Activated CD8-positive, alpha-beta memory T cell treated with anti-CD3 and anti-CD28 coated beads for 24 hours (primary cell): ENCODE data around the gene ATP2B1.

Experiments used
- DNase-seq: peaks from one replicate; pipeline ENCODE4 v3.0.0-alpha.2; 2020

ATP2B1 gene

DNA sequence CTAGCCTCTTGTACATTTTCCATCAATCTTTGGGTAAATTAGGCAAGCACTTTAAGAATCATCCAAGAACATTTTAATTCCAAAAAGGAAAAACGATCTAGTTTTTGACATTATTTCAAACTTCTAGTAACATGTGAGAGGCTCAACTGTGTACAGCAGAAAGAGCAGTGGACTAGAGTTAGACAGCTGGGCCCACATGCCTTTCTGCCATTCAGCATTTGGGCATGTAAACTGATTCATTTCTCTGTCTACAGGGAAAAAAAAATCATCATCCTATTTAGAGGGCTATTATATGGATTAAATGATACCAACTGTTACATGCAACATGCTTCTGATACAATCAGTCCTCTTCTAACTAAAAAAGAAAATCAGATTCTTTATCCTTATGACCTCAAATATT lies 17.7 kb downstream of the ATP2B1 start:
- no peak for DNase-seq

DNA sequence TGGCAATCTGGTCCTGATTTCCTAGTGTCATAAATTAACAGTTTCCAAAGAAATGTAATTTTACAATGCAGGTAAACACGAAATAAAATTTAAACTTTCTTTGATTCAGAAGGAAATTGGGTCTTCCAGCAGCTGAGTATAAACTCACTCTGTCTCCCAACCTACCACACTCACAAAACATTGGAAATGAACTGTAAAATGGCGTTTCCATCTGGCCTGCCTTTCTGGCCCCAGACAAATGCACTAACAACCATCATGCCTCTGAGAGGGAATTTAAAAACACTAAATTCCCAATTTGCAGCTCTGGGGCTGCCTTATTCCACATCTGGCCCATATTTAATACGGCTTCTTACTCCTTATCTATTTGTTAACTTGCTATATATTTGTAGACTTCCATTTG lies 19.3 kb downstream of the ATP2B1 start:
- no peak for DNase-seq

DNA sequence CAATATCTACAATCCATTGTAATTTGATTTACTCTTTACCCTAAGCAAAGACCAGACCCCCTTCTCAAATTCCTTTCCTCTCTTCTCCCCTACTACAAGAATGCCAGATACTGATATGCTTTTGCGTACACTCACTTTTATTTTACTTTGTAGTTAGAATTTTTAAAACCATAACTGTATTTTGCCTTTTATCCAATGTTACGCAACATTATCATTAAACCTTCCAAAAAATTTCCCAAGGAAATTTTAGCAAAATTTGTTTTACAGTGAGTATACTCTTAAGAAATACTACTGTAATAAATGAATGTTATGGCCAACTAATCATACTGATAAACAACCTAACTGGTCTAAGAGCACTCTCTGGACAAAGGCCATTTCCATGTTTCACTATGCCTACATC lies 22.3 kb downstream of the ATP2B1 start:
- DNase-seq = no peak

DNA sequence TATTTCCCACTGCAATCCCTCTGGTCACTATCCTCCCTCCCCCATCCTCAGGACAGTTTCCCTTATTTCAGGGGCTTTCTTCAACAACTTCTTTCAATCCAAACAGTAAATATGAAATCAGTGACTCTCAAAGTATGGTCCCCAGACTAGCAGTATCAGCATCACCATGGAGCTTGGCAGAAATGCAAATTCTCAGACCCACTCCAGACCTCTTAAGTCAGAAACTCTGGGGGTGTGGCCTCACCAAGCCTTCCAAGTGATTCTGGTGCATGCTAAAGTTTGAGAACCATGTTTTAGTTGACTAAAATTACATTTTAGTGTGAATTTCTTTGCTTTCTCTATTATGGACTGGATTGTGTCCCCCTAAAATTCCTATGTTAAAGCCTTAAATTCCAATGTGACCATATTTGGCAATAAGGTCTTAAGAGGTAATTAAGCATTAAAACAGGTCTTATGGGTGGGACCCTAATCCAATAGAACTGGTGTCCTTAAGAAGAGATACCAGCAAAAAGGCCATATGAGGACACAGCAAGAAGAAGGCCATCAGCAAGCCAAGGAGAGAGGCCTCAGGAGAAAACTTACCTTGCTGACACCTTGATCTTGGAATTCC lies 23.2 kb downstream of the ATP2B1 start:
- DNase-seq = no peak

DNA sequence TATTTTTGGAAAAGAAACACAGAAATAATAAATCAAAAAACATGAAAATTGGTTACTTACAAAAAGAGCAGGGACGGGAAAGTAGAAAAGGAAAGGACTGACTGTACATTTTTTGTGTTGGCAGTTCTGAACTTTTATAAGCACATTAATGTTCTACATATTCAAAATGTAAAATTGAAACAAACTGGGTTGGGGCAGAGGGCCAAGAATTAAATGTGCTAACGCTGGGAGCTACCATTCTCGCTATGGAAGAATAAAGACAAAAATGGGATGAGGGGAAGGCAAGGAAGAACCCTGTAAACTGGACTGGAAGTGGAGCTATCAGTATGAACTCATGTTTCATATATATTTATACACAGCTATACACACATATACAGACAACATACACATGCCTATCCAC lies 24.5 kb downstream of the ATP2B1 start:
- DNase-seq = no peak

DNA sequence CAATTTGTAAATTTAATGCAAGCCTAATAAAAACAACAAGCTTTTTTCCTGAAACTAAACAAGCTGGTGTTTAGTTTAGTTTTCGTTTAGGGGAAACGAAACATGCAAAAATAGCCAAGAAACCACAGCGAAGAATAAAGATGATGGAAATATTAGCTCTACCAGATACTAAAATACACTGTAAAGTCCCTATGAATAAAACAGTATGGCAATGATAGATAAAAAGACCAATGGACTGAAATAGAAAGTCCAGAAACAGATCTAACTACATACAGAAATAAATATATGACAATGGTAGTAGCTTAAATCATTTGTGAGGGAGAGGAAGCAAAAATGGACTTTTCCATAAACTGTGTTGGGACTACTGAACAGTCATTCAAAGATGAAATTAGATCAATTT lies 26.4 kb downstream of the ATP2B1 start:
- no peak for DNase-seq

DNA sequence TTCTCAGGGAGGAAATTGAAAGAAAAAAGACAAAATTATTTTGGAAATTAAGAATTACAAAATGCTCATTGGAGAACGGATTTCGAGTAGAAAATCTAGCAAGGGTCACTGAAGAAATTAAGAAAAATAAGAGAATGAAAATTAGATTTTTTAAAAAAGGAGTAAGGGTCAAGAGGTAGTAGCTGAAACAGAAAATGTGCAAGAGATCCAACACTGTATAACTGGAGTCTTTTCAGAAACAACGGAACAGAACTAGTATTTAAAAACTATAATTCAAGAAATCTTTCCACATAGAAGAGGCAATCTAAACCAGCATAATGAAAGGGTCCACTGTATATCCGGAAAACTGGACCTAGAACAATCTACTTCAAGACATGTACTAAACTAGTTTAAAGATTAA lies 28.2 kb downstream of the ATP2B1 start:
- DNase-seq = no peak

DNA sequence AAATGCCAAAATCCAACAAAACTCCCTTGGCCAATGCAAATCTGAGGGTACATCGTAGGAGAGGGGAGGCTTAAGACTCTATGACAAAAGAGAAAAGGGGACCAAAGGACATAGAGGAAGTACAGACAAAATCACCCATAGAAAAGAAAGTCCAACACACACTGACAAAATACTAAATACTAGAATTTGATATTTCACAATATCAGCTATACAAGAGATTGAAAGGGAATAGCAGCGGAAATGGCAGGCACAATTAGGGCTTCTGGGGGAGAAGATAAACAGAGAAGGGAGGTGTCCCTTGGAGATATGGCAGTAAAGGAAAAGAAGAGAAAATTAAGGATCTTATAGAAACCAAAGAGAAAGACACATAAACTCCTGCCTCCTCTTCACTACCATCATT lies 29.0 kb downstream of the ATP2B1 start:
- no peak for DNase-seq

DNA sequence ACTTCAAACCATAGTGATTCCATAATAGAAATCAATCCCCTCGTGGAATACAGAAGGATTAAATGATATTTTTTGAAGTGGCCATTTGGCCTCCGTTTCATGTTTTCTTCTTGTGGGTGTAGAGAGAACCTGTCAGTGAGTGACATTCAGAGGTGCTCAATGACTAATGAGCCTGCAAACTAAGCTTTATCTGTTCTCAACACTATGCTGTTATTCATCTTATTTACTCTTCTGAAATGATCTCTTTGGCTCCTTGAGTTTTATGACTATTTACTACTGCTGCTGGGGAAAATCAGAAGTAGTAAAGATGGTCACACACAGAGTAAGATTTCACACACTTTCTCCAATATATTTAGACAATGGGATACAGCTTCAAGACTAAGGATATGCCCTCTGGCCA lies 30.4 kb downstream of the ATP2B1 start:
- no peak for DNase-seq

DNA sequence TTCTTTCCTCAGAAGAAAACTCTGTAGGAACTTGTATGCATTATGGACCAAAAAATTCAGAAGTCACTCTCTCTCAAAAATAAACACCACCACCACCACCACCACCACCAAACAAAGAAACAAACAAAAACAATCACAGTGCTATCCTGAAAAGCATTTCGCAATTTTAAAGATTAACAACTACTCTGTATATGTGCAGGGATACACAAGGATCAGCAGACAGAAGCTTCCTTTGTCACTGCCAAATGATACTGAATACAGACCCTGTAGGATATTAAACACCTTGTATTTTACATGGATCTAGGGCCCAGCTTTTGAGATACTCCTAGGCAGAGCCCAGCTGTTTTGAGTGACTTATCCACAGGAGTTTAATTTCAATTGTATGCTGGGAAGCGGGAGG lies 31.7 kb downstream of the ATP2B1 start:
- no peak for DNase-seq

DNA sequence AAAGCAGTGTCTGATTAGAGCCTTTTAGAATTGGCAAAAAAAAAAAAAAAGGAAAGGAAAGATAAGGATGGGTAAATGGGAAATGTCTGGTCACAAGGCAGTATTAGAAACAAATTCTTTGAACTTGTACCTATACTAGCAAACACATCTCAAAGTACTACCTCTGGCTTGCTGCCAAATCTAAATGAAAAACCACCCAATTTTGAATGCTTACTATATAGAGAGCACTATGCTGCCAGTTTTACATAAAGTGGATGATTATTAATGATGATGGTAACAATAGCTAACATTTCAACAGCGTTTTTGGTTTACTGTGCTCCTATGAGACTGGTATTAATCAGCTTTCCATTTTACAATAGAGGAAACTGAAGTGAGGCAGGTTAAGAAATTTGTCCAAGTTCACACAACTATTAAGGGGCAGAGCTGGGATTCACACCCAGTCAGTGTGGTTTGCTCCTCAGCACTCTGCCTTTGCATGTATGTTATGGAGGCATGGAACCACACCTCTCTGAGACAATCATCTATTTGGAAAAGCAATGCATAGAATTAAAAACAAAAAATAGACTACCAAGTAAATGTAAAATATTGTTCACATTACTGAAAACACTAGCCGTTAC lies 34.2 kb downstream of the ATP2B1 start:
- no peak for DNase-seq

DNA sequence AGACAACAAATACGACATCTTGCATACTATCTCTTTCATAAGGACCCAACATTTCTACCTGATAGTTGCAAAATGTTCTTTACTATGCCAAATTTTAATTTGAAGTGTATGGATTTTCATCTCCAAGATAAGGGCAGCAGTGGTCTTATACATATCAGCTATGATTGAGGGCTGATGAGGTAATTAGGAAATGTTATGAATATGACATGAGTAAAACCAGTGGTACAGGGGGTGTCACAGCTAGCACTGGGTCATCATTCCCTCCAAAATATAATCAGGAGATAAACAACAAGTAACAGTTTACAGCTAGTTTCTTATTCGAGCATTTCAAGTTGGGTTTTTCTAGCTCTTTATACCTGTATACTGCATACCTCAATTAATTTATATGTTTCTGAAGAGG lies 35.0 kb downstream of the ATP2B1 start:
- DNase-seq = no peak

DNA sequence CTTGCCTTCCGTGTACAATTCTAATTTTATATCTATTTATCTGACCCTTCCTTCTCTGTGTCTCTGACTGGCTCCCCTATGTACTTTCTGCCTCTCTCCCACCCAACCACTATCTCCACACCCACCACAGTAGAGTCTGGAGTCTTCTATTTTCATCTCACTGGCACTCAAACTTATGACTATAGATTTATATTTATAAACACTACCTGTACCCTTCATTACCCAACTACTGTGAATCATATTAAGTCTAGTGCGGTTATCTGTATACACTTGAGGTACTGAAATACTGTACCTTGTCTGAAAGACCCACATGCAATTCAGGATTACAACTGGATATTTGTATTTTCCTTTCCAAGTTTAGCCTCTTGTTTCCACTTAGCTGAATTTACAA lies 36.1 kb downstream of the ATP2B1 start:
- no peak for DNase-seq

DNA sequence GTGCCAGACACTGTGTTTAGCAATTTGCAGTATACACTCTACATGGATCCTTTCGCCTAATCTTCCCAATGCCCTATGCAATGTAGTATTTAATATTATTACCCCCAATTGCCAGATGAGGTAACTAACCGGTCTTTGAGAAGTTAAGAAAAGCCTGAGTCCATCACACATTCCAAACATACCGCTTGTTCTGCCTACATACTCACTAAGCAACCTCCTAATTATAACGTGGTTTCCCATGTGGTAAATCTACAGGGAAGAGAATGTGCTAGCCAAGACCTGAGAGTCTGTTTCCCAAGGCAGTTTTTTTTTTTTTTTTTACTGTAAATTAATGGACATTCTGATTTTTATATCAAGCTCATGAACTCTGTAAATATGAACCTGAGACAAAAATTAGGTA lies 37.2 kb downstream of the ATP2B1 start:
- no peak for DNase-seq

DNA sequence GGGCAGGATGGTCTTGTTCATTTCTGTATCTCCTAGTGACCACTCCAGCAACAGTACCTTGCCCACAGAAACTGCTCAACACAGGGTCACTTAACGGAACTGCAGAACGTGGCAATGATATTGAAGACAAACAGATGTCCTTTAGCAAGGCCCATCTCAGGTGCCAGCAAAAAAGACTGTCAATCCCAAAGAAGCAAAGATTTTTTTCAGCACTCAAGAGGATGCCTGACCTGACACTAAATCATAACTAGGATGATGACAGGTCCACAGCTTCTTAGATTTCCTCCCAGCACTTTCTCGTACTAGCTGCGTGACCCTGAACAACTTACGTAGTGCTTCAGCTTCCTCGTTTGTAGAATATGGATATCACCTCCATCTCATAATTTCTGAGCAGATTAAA lies 39.4 kb downstream of the ATP2B1 start:
- no peak for DNase-seq

DNA sequence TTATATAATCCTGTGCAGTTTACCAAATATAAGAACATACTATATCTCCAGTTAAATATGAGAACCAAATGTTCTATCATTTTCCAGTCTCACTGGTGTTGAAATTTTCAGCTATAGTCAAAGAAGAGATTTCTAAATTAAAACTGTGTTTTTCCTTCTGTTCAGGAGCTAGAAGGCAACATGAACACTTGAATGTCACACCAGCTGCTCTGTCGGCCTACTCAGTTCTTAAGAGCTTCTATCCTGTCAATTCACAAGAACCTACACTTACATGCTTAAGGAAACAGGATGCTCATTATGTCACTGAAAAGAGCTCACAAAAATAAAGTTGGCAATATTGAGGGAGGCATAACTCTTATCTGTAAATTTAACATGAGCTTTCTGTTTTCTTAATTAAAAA lies 43.1 kb downstream of the ATP2B1 start:
- no peak for DNase-seq

DNA sequence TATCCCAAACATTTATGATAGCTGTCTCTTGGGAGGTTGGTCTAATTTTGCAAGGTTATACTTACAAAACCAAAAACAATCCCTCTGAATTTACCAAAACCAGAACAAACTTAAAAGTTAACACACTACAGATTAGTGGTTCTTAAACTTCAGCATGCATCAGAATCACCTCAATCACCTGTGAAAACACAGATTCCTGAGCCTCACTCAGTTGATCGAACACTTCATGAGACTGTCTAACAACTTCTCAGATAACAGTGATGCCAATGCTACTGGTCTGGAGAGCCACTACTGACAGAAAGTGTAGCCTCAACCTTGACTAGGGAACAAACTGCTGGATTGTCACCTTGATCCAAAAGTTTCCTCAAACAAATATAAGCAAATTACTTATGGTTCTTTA lies 44.2 kb downstream of the ATP2B1 start:
- no peak for DNase-seq

DNA sequence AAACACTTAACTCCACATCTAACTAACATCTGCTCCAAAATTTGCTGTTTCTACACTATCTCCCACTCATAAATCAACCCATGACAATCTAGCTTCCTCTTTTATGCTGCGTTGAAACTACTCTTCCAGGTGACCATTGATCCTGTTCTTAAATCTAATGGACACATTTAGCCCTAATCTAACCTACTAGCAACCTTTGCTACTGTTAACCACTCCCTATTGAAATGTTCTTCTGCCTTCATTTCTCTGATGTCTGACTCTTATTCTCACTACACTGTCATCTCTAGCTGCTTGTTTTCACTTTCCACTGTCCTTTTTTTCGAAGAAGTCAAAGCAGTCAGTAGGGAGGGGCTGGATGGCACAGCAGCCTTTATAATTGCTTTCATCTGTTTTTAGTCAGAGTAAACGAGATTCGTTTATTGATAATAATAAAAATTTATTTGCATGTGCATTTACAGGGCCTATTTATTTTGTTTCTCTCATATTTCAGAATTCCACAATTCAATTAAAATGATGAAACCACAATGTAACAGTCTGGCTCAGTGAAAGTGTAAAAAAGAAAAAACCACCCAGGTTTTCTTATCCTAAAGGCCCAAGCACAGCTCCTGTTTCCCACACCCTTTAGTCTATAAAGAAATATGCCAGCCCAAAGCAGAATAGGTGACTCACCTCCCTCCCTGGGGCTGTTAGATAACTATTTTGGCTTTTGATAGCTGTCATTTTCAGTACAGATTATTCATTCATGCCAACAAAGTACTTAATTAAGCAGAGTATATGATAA lies 44.9 kb downstream of the ATP2B1 start:
- DNase-seq = no peak

DNA sequence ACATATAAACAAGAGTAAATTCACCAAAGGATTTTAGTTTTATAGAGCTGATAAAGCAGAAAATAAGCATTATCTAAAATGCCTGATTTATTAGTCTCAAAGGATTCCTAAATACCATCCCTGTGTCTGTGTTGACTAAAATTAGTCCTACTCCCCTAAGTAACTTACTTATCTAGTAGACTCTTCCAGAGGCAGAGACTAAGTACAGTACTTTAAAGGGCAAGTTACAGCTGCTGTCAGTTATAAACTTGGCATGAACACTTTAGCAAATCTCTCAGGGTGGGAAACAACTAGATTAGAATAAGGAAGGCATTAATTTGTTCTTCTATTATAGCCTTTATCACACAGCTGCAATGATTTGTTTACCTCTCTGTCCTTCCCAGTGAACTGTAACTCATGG lies 46.0 kb downstream of the ATP2B1 start:
- no peak for DNase-seq

DNA sequence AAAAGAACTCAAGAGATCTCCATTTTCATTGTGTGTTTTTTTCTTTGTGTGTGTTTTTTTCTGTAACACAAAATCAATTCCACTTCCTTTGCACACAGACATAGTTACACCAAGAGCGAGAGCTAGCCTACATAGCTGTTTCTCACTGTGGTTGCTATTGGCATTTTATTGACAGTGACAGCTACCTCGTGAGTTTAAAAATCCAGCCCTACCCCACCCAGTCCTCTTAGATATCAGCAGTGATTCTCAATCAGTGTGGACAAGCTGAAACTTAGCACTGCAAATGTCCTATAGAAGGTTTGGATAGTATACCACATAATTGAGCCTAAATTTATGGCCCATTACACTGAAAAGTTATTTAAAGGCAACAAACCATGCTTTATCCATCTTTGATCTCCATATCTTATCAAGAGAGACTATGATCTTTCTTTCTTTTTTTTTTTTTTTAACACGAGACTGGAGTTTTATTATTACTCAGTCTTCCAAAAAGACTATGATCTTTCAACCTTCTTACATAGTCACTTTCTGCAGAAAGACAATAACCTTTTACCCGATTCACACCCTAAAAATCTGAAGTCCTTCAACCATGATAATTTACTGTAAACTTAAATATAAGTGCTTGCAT lies 46.8 kb downstream of the ATP2B1 start:
- no peak for DNase-seq

DNA sequence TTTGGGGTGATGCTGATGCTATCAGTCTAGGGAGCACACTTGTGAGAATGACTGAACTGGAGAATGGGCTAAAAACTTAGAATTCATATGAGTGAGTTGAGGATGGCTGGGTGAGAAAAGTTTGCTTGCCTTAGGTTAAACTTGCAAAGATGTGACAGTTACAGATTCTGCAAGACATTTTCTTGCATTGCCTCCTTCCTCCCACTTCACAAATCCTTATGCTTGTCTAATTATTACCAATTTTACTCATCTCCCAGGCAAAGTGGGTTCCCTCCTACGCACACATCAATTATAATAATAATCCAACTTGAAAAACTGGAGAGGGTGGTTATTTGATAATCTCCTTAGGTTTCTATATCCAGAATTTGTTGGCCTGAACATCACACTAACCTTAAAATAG lies 50.9 kb downstream of the ATP2B1 start:
- DNase-seq = no peak

DNA sequence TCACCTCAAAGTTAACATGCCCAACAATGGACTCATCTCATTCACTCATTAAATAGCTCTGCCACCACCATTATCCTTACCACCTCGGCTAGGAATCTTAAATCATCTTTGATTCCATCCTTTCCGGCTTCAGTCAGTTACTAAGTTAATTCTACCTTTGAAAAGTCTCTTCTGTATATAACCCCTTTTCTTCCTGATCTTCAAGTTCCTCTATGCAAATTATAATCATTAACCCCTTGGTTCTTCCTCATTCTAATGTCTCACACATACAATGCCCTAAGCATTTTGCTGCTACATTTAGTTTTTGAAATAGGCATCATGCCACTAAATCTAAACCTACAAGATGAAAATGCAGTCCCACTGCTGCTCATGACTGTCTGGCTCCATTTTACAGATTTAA lies 51.6 kb downstream of the ATP2B1 start:
- DNase-seq = no peak

DNA sequence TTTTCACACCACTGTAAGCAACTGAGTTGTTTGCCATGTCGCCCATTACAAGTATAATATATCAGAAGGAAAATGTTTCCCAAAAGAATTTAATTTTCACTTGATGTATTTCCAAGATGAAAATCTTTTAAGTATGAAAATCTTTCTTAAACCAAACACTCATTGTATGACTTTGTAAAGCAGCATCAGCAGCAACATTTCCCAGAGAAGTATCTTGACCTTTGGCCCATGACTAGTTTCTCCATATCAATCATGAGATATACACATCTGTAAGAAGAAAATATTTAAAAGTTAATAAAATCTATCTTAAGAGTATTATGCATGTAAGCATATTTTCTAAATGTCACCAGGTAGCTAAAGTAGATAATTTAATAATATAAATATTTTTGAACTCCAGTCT lies 52.8 kb downstream of the ATP2B1 start:
- no peak for DNase-seq

DNA sequence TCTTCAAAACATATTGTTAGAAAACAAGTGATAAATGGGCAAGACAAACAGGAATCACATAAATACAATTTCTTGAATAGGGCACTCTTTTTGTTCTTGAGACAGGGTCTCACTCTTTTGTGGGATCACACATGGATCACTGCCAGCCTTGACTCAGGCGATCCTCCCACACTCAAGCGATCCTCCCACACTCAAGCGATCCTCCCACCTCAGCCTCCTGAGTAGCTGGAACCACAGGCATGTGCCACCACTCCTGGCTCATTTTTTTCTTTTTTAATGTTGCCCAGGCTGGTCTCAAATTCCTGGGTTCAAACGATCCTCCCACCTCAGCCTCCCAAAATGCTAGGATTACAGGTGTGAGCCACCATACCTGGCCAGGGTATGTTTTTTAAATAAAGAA lies 57.4 kb downstream of the ATP2B1 start:
- no peak for DNase-seq
